Mucosa of stomach (tissue), 1 donor: ENCODE measurements around the gene VCL.
"Not testable (repeated sequence)": the region's sequence is repeated elsewhere in the genome, so short reads cannot be mapped to it uniquely, and the experiment has no call there.

Experiments
- H3K27me3 ChIP-seq: one replicate; pipeline ENCODE4 v1.7.0; 2013; ENCODE audit warnings: mild to moderate bottlenecking, low read length; ENCODE audit not compliant: control insufficient read depth, insufficient read depth
- H3K36me3 ChIP-seq: one replicate; pipeline ENCODE4 v1.7.0; 2013; ENCODE audit warnings: low read length; ENCODE audit not compliant: control insufficient read depth, insufficient read depth
- H3K4me1 ChIP-seq: one replicate; pipeline ENCODE4 v1.7.0; 2013; ENCODE audit warnings: mild to moderate bottlenecking, low read length; ENCODE audit not compliant: control insufficient read depth, insufficient read depth
- H3K4me3 ChIP-seq: one replicate; pipeline ENCODE4 v1.7.0; 2013; ENCODE audit warnings: low read length
- H3K9ac ChIP-seq: one replicate; pipeline ENCODE4 v1.7.0; 2013; ENCODE audit warnings: mild to moderate bottlenecking, low read length, moderate library complexity
- H3K9me3 ChIP-seq: one replicate; pipeline ENCODE4 v1.7.0; 2013; ENCODE audit warnings: mild to moderate bottlenecking, low read length, moderate library complexity; ENCODE audit not compliant: control insufficient read depth
- donor health status: Pancreatic carcinoma.

VCL gene

DNA sequence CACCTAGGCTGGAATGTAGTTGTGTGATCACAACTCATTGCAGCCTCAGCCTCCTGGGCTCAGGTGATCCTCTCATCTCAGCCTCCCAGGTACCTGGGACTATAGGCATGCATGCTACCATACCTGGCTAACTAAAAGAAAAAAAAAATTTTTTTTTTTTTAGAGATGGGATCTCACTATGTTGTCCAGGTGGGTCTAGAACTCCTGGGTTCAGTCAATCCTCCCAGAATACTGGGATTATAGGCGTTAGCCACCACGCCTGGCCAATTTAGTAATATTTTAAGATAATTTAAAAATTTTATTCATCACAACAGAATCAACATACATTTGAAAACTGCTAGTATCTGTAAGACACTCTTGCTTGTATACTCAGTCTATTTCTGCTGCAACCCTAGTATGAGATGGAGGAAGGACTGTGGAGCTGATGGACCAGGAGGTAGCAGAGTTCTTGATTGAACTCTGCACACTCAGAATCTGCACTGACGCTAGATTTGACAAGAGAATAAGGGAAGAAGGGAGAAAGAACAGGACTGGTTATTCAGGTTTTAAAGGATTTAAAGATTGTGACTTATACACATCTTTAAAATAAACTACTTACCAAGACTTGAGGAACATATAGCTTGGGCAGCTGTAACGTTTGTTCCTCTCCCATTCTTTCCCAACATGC, 57.6 kb downstream of the VCL start:
- no peaks in the 10 kb centered on the region for H3K36me3 ChIP-seq
- no peak overlapping the region for H3K9ac ChIP-seq
- H3K4me1 ChIP-seq, result peaks cover 21% of the 10 kb centered on the region
- no peaks in the 10 kb centered on the region for H3K9me3 ChIP-seq
- no peaks in the 10 kb centered on the region for H3K27me3 ChIP-seq
- no peak overlapping the region for H3K4me3 ChIP-seq

DNA sequence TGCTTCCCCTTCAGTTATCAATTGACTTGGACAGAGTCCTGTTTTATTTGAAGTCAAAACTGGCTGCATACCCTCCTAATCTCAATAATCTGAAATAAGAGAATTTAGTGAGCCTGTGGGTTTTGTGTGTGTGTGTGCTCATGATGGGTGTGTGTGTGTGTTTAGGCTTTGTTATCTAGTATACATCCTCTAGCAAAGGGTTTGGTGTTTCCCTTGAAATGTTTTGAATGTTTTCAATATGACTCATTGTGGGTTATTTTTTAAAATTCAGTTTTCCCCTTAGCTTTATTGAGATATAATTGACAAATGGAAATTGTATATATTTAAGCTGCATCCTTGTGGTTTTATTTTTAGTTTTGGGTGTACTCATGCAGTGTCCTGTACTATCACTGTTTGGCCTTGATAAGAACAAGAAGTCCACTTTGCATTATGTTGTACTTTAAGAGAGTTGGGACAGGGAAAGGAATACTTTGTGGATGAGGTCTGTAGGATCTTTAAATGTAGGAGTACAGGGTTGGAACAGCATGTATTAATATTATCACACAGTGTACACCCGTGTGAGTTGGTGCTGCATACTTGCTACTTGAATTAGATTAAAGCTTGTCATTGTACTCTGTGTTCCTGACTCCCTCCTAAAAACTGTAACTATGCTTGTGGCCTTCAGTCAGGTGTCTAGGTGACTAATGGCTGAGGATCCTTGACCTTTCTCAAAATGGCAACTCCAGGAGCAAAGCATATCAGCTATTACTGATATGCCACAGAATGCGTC, 58.3 kb downstream of the VCL start:
- Histone ChIP-seq H3K27me3 (no peaks in the 10 kb centered on the region), H3K4me1 (peaks cover 21% of the 10 kb centered on the region), H3K36me3 (no peaks in the 10 kb centered on the region), H3K9ac (no peak overlapping the region), H3K4me3 (no peak overlapping the region), H3K9me3 (no peaks in the 10 kb centered on the region)

DNA sequence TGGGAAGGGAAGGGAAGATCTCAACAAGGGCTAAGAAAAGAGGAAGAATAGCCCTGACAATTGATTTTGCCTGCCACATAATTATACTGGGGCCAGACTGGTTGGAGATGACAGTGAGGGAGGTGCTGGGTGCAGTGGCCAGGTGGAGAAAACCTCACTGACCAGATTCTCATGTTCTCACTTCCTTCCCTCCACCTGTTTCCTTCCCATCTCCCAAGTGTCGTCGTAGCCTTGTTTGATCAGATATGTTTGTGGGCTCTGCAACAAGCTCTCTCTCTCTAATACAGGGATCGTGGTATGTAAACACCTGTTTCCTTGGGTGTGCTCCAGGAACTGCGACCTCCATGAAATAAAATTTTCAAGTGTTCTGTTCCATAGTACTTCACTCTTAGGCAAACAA, 60.2 kb downstream of the VCL start:
- H3K4me1 ChIP-seq, result peaks cover 21% of the 10 kb centered on the region
- H3K9ac ChIP-seq, result no peak overlapping the region
- H3K4me3 ChIP-seq, result no peak overlapping the region
- no peaks in the 10 kb centered on the region for H3K27me3 ChIP-seq
- no peaks in the 10 kb centered on the region for H3K36me3 ChIP-seq
- H3K9me3 ChIP-seq, result no peaks in the 10 kb centered on the region

DNA sequence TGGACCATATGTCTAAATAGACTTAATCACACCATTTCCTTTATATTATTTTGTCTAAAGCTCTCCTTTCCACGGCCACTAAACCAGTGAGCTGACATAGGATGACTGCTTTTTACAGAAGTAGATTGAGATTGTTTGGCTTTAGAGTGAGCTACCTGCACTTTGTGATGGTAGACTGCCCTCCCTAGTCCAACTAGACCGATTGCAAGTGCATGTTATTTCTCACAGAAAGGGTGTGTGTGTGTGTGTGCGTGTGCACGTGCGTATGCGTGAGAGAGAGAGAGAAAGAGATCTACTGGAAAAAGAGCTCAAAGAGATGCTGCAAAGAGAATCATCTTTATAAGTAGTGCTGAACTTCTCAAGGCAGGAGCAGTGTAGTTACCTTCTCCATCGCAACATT, 60.7 kb downstream of the VCL start:
- H3K4me1 ChIP-seq, result peaks cover 21% of the 10 kb centered on the region
- H3K36me3 ChIP-seq, result no peaks in the 10 kb centered on the region
- H3K9ac ChIP-seq, result no peak overlapping the region

DNA sequence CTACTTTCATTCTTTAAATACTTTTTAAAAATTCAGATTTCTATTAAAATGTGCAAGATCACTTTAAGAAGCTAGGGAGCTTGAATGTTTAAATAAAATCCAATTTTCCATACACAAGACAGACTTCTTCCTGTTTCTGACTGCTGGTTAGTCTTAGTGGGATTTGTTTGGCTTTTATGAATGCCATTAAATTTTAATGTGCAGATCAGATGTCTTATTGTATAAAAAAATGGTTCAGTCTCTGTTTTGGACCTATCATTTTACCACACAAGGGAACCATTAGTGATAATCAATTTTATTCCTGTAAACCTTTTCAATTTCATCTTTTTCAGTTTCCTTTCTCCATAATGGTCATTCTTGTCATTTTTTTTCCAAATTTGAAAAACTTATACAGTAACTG, 63.2 kb downstream of the VCL start:
- H3K9ac ChIP-seq, result no peak overlapping the region
- H3K9me3 ChIP-seq, result no peaks in the 10 kb centered on the region
- no peaks in the 10 kb centered on the region for H3K27me3 ChIP-seq
- no peak overlapping the region for H3K4me3 ChIP-seq
- peaks cover 16% of the 10 kb centered on the region for H3K4me1 ChIP-seq
- H3K36me3 ChIP-seq, result no peaks in the 10 kb centered on the region

More for the DNA sequence above, 60.7 kb downstream of the VCL start:
- Histone ChIP-seq H3K4me3 (no peak overlapping the region), H3K9me3 (no peaks in the 10 kb centered on the region), H3K27me3 (no peaks in the 10 kb centered on the region)

DNA sequence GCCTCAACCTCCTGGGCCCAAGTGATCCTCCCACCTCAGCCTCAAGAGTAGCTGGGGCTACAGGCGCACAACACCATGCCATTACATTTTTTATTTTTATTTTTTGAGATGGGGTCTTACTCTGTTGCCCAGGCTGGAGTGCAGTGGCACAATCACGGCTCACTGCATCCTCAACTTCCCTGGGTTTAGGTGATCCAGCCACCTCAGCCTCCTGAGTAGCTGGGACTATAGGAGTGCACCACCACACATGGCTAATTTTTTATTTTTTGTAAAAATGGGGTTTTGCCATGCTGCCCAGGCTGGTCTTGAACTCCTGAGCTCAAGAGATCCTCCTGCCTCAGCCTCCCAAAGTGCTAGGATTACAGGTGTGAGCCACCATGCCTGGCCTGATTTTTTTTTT, 64.1 kb downstream of the VCL start:
- not testable (repeated sequence) for H3K36me3 ChIP-seq, H3K9me3 ChIP-seq, H3K27me3 ChIP-seq, H3K4me3 ChIP-seq, H3K9ac ChIP-seq
- peaks cover 12% of the 10 kb centered on the region for H3K4me1 ChIP-seq

DNA sequence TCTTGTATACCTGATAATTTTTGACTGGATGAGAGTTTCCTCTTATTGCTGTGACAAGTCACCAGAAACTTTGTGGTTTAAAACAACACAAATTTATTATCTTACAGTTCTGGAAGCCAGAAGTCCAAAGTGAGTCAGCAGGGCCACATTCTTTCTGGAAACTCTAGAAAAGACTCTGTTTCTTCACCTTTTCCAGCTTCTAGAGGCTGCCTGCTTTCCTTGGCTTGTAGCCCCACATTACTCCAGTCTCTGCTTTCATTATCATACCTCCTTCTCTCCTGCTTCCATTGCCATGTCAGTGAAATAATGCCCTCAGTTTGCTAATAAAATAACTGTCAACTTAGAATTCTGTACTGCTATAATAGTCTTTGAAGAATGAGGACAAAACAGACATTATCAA, 65.3 kb downstream of the VCL start:
- no peaks in the 10 kb centered on the region for H3K9me3 ChIP-seq
- H3K9ac ChIP-seq, result no peak overlapping the region
- H3K36me3 ChIP-seq, result no peaks in the 10 kb centered on the region
- H3K4me3 ChIP-seq, result no peak overlapping the region
- no peaks in the 10 kb centered on the region for H3K27me3 ChIP-seq
- peaks cover 1% of the 10 kb centered on the region for H3K4me1 ChIP-seq

DNA sequence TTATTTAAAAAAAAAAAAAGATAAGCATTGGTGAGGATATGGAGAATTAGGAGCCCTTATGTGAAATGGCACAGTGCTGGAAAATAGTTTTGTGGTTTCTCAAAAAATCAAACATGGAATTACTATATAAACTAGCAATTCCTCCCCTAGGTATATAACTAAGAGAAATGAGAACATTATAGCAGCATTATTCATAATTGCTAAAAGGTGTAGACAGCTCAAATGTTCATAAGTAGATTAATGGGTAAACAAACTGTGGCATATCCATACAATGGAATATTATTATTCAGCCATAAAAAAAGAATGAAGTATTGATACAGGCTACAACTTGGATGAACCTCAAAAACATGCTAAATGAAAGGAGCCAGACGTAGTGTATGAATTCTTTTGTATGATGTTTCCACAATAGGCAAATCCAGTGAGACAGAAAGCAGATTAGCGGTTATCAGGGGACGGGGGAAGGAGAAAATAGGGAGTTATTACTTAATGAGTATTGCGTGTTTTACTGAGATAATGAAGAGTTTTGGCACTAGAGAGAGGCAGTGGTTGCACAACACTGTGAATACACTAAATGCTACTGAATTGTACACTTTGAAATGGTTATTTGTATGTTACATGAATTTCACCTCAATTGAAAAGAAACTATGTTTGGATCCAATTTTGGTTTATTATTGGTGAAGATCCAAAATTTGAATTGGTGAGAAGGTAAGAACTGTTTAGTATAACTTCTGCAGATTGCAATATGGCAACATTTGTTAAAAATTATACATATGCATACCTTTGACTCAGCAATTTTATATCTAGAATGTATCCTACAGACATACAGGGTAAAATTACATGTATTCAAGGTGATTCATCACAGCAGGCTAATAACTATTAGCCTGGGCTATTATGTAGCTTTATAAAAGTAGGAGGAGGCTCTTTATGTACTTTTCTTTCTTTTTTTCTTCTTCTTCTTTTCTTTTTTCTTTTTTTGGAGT, 69.7 kb downstream of the VCL start:
- no peak overlapping the region for H3K4me3 ChIP-seq
- no peaks in the 10 kb centered on the region for H3K36me3 ChIP-seq
- H3K9ac ChIP-seq, result no peak overlapping the region
- no peaks in the 10 kb centered on the region for H3K4me1 ChIP-seq
- H3K9me3 ChIP-seq, result no peaks in the 10 kb centered on the region
- H3K27me3 ChIP-seq, result no peaks in the 10 kb centered on the region

DNA sequence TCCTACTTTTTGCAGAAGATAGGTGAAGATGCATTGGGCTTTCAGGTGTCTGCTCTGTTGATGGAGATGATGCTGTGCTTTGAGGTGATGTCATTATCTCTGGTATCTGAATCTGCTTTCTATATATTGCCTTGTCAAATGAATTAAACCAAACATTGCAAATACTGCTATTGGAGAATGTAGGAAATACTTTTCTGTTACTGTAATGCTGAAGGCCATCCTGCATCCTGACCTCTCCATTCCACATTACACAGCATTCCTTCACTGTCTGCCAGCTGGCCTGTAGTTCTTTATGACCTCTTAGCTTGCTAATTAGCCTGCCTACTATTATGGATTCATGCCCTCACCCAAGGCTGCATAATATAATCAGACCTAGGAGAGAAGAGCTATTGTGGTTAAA, 73.2 kb downstream of the VCL start:
- Histone ChIP-seq H3K4me1 (no peaks in the 10 kb centered on the region), H3K9me3 (no peaks in the 10 kb centered on the region), H3K9ac (no peak overlapping the region), H3K4me3 (no peak overlapping the region), H3K27me3 (no peaks in the 10 kb centered on the region), H3K36me3 (no peaks in the 10 kb centered on the region)

DNA sequence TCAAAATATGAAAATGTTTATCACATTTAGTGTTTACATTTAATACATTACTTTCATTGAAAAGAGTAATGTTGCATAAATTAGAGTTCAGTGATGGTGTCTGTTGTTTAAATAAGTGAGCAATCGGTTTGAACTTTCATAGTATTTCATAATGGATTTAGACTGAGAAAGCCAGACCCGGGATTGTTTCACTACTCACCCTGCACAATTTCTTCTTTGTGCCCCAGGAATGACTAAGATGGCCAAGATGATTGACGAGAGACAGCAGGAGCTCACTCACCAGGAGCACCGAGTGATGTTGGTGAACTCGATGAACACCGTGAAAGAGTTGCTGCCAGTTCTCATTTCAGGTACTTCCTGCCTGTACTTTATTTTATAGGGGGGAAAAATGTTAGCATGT, 74.6 kb downstream of the VCL start:
- Histone ChIP-seq H3K4me1 (peaks cover 4% of the 10 kb centered on the region), H3K4me3 (no peak overlapping the region), H3K27me3 (no peaks in the 10 kb centered on the region), H3K9ac (no peak overlapping the region), H3K9me3 (no peaks in the 10 kb centered on the region), H3K36me3 (no peaks in the 10 kb centered on the region)

DNA sequence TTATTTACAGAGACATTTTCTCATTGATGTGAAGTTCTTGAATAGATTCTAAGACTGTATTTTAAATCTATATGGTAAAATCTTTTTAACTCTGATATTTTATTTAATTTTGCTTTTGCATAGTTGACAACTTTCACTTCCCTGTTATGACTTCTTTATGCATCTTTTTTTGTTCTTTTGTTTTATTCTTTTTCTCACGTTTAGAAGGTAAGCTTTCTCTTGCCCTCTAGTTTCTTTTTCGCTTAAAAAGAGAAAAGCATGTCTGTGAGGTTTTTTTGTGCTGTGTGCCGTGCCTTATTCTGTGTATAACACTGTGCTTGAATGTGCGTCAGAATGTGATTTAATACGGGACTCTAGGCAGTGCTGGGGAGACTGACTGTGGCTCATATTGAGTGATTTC, 78.0 kb downstream of the VCL start:
- no peaks in the 10 kb centered on the region for H3K27me3 ChIP-seq
- no peaks in the 10 kb centered on the region for H3K36me3 ChIP-seq
- H3K4me1 ChIP-seq, result peaks cover 4% of the 10 kb centered on the region
- H3K4me3 ChIP-seq, result no peak overlapping the region
- H3K9ac ChIP-seq, result no peak overlapping the region
- no peaks in the 10 kb centered on the region for H3K9me3 ChIP-seq

DNA sequence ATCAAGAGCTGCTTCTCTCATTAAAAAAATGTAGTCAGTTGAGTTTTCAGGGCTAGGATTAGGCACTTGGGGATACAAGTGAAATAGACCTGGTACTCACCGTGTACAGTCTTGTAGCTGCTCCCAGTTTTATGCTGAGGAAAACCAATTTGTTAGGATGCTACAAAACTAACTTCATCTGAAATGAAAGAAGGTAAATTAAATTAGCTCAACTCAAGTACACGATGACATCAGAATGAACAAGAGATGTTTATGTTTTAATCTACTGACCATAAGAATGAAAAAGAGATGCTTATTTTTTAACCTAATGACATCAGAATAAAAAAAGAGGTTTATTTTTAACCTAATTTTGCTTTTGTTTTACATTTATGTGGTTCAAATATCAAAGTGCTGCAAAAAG, 79.0 kb downstream of the VCL start:
- H3K9ac ChIP-seq, result no peak overlapping the region
- H3K4me3 ChIP-seq, result no peak overlapping the region
- H3K4me1 ChIP-seq, result peaks cover 4% of the 10 kb centered on the region
- H3K36me3 ChIP-seq, result no peaks in the 10 kb centered on the region
- H3K27me3 ChIP-seq, result no peaks in the 10 kb centered on the region
- H3K9me3 ChIP-seq, result no peaks in the 10 kb centered on the region
